Measurements from ENCODE around the gene HILPDA. TPM values are rescaled to one million over a fixed set of nuclear protein-coding genes. Genes with fewer than 3 reads are reported as not detected.

HILPDA gene
- total and polyA plus RNA-seq, 2 of the 4 experiments (the other 2 are of a cell fraction) = 31.2 to 35.6 TPM

DNA sequence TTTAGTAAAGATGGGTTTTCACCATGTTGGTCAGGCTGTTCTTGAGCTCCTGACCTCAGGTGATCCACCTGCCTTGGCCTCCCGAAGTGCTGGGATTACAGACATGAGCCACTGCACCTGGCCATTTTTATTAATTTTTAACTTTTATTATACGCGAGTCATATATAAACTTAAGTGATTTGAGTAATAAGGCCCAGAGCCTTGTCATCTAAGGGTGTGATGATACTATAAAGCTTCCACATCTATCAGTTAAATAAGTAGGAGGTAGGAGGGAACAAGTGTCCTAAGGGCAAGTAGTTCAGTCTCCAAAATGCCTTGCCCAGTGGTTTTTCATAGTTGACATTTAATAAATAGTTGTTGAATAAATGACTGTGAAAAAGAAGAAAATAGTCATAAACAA lies 13.3 kb upstream of the HILPDA start:
- H3K9ac ChIP-seq (ENCODE audit: low read depth, low read length) = no peak overlapping the region
- H3K4me1 ChIP-seq (ENCODE audit: control insufficient read depth, insufficient read depth, low read length) = no peaks in the 10 kb centered on the region
- no peak overlapping the region for H2BK5ac ChIP-seq (ENCODE audit: low read depth, low read length, poor library complexity, severe bottlenecking)
- ChIA-PET POLR2A (ENCODE audit: unreplicated experiment) (no interaction called here), CTCF (no interaction called here)
- TF ChIP-seq MAFK (IDR thresholded peaks at IDR 0.05; ENCODE audit: low read depth, low read length) = no peak
- no peak for TF ChIP-seq CHD1 (IDR thresholded peaks at IDR 0.05; ENCODE audit: low read depth, low read length)
- TF ChIP-seq, protein P1, sequence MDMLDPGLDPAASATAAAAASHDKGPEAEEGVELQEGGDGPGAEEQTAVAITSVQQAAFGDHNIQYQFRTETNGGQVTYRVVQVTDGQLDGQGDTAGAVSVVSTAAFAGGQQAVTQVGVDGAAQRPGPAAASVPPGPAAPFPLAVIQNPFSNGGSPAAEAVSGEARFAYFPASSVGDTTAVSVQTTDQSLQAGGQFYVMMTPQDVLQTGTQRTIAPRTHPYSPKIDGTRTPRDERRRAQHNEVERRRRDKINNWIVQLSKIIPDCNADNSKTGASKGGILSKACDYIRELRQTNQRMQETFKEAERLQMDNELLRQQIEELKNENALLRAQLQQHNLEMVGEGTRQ (IDR thresholded peaks at IDR 0.05; ENCODE audit: low read depth, low read length) = no peak
- TF ChIP-seq BHLHE40 (IDR thresholded peaks at IDR 0.05; ENCODE audit: low read depth, low read length) = no peak
- no peak for TF ChIP-seq RFX5 (IDR thresholded peaks at IDR 0.05; ENCODE audit: low read depth, low read length)
- no peak for TF ChIP-seq NFE2L2 (IDR thresholded peaks at IDR 0.05; ENCODE audit: low read depth, low read length)
- TF ChIP-seq SMC3 (IDR thresholded peaks at IDR 0.05; ENCODE audit: low read depth, low read length) = no peak
- no peak for TF ChIP-seq CEBPB (IDR thresholded peaks at IDR 0.05; ENCODE audit: low read depth, low read length)
- TF ChIP-seq RAD21 (IDR thresholded peaks at IDR 0.05; ENCODE audit: low read length) = no peak
- TF ChIP-seq, protein P2, sequence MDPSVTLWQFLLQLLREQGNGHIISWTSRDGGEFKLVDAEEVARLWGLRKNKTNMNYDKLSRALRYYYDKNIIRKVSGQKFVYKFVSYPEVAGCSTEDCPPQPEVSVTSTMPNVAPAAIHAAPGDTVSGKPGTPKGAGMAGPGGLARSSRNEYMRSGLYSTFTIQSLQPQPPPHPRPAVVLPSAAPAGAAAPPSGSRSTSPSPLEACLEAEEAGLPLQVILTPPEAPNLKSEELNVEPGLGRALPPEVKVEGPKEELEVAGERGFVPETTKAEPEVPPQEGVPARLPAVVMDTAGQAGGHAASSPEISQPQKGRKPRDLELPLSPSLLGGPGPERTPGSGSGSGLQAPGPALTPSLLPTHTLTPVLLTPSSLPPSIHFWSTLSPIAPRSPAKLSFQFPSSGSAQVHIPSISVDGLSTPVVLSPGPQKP (IDR thresholded peaks at IDR 0.05; ENCODE audit: borderline replicate concordance, low read depth, low read length) = no peak
- TF ChIP-seq FOS (IDR thresholded peaks at IDR 0.05; ENCODE audit: low read depth, low read length) = no peak
- no peak for TF ChIP-seq MXI1 (IDR thresholded peaks at IDR 0.05; ENCODE audit: borderline replicate concordance, low read depth, low read length)
- TF ChIP-seq, protein P3, sequence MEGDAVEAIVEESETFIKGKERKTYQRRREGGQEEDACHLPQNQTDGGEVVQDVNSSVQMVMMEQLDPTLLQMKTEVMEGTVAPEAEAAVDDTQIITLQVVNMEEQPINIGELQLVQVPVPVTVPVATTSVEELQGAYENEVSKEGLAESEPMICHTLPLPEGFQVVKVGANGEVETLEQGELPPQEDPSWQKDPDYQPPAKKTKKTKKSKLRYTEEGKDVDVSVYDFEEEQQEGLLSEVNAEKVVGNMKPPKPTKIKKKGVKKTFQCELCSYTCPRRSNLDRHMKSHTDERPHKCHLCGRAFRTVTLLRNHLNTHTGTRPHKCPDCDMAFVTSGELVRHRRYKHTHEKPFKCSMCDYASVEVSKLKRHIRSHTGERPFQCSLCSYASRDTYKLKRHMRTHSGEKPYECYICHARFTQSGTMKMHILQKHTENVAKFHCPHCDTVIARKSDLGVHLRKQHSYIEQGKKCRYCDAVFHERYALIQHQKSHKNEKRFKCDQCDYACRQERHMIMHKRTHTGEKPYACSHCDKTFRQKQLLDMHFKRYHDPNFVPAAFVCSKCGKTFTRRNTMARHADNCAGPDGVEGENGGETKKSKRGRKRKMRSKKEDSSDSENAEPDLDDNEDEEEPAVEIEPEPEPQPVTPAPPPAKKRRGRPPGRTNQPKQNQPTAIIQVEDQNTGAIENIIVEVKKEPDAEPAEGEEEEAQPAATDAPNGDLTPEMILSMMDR (conservative IDR thresholded peaks at IDR 0.05; ENCODE audit: low read depth, low read length) = no peak
- TF ChIP-seq POLR2A (IDR thresholded peaks at IDR 0.05; ENCODE audit: low read depth, low read length) = no peak
- no peak for TF ChIP-seq RCOR1 (IDR thresholded peaks at IDR 0.05; ENCODE audit: insufficient replicate concordance, low read length)
- TF ChIP-seq MAZ (IDR thresholded peaks at IDR 0.05; ENCODE audit: borderline replicate concordance, low read depth, low read length) = no peak
- no peak overlapping the region for H2AK5ac ChIP-seq (ENCODE audit: low read depth, low read length)
- H3K18ac ChIP-seq (ENCODE audit: low read depth, low read length) = no peak overlapping the region
- H3K27me3 ChIP-seq (ENCODE audit: control insufficient read depth, insufficient read depth, low read length) = peaks cover 18% of the 10 kb centered on the region
- no peak overlapping the region for H2AK9ac ChIP-seq (replicated peaks; ENCODE audit: low read depth, low read length, poor library complexity)
- H2BK120ac ChIP-seq (ENCODE audit: low read depth, low read length) = no peak overlapping the region
- H4K5ac ChIP-seq (ENCODE audit: low read depth, low read length) = no peak overlapping the region
- H3K4me2 ChIP-seq (ENCODE audit: low read depth, low read length) = no peak overlapping the region
- ATAC-seq (ENCODE audit: low read depth) (no peak), DNase-seq (no peak)
- no peak overlapping the region for H2BK15ac ChIP-seq (ENCODE audit: low read depth, low read length)
- no peaks in the 10 kb centered on the region for H3K9me1 ChIP-seq (ENCODE audit: insufficient read depth, low read length)
- H3K14ac ChIP-seq (replicated peaks; ENCODE audit: low read depth, low read length) = no peak overlapping the region
- H2BK20ac ChIP-seq (ENCODE audit: low read depth, low read length) = no peak overlapping the region
- no peak overlapping the region for H3K23ac ChIP-seq (ENCODE audit: low read depth, low read length)
- H4K91ac ChIP-seq (ENCODE audit: insufficient read depth, low read depth, low read length) = no peak overlapping the region
- no peaks in the 10 kb centered on the region for H3K36me3 ChIP-seq (ENCODE audit: control insufficient read depth, insufficient read depth, low read length)
- in situ Hi-C loops (cut with MboI; ENCODE audit: low sequenced_read_pairs) (no loop called here), dilution Hi-C loops (cut with HindIII; ENCODE audit: low sequenced_read_pairs, unreplicated experiment) (no loop called here), intact Hi-C loops (cut with micrococcal nuclease) (no loop called here)
- no peak overlapping the region for H4K8ac ChIP-seq (ENCODE audit: low read depth in 2 of 2, low read length in 2 of 2)
- H4K20me1 ChIP-seq (ENCODE audit: insufficient read depth, low read length) = no peaks in the 10 kb centered on the region
- no CpG with 5 or more reads among the region's 3 CpGs for WGBS, 2 experiments (ENCODE audit: extremely low coverage in 2 of 2, insufficient read length in 1 of 2)
- no peak overlapping the region for H3K56ac ChIP-seq (ENCODE audit: extremely low read depth, insufficient read depth, low read length)
- no peaks in the 10 kb centered on the region for H3K79me1 ChIP-seq (ENCODE audit: low read depth in 1 of 2, low read length in 2 of 2)
- no peaks in the 10 kb centered on the region for H3K9me3 ChIP-seq (ENCODE audit: control insufficient read depth, insufficient read depth, low read length)
- H3K4me3 ChIP-seq (ENCODE audit: insufficient read depth, low read depth, low read length) = no peak overlapping the region
- no peak overlapping the region for H3K4ac ChIP-seq (ENCODE audit: low read depth, low read length)
- BruUV-seq (replicated peaks) = no TSS peak
- no peak overlapping the region for H3K27ac ChIP-seq (ENCODE audit: insufficient read depth, low read length)
- no peak overlapping the region for H2AFZ ChIP-seq (replicated peaks; ENCODE audit: low read length, poor library complexity)

Measured in IMR-90 (cell line).